ENCODE measurements around the gene MRPL30.

- TF ChIP-seq CTCF (conservative IDR thresholded peaks at IDR 0.05; ENCODE audit: low read length) = no peak
- no peak for TF ChIP-seq EZH2phosphoT487 (IDR thresholded peaks at IDR 0.05; ENCODE audit: borderline replicate concordance, low read depth, low read length)
These were observed 28.6 kb upstream of the MRPL30 start for GRCh38 chr2:99152199-99152895.

Measured in OCI-LY7 (cell line).